K562 (cell line): Measurements from ENCODE around the gene KLK15. TPM values are rescaled to one million over a fixed set of nuclear protein-coding genes. Genes with fewer than 3 reads are reported as not detected.
A peak's percentile ranks its signal among the peaks of the same experiment; 100 is the strongest.

Source experiments
- ARHGAP35 ChIP-seq: fragments of 450-650 bp; IDR thresholded peaks from 2 replicates; pipeline ENCODE4 v1.6.1; 2018; ENCODE audit not compliant: partially characterized antibody
- ATF7 ChIP-seq: fragments of 450-650 bp; IDR thresholded peaks from 2 replicates; pipeline ENCODE4 v1.7.1; 2014; ENCODE audit warnings: mild to moderate bottlenecking, moderate library complexity
- CTBP1 ChIP-seq: fragments of 450-650 bp; IDR thresholded peaks from 2 replicates; pipeline ENCODE4 v1.6.1; 2016; ENCODE audit warnings: borderline replicate concordance
- CXXC5 ChIP-seq: fragments of 250-450 bp; sonication (Bioruptor Pico); IDR thresholded peaks from 2 replicates; pipeline ENCODE4 v1.8.0; 2022; ENCODE audit warnings: inconsistent platforms, mild to moderate bottlenecking, moderate library complexity
- HDAC2 ChIP-seq: fragments of 450-650 bp; IDR thresholded peaks from 2 replicates; pipeline ENCODE4 v1.6.1; 2016; ENCODE audit warnings: mild to moderate bottlenecking
- HNRNPH1 ChIP-seq: fragments of 200-400 bp; formaldehyde crosslinking; optimal IDR thresholded peaks from 2 replicates; pipeline ENCODE3; 2017; ENCODE audit warnings: low read depth, mild to moderate bottlenecking, low read length, moderate library complexity
- HOXB6 ChIP-seq: fragments of 250-450 bp; sonication (Bioruptor Pico); IDR thresholded peaks from 2 replicates; pipeline ENCODE4 v1.5.1; 2022; ENCODE audit warnings: mild to moderate bottlenecking, borderline replicate concordance
- JUND ChIP-seq, 2 experiments: IDR thresholded peaks; 2 replicates in 1 of 2; 3 replicates in 1 of 2; pipeline ENCODE4 v1.6.1; 2011; ENCODE audit warnings: borderline replicate concordance in 2 of 2, low read depth in 2 of 2, low read length in 2 of 2, improper control_type of control experiment in 1 of 2, missing biosample characterization in 1 of 2, missing genetic modification characterization in 1 of 2, missing genetic modification reagents in 1 of 2
- LCOR ChIP-seq: sonication (generic); formaldehyde crosslinking; IDR thresholded peaks from 2 replicates; pipeline ENCODE4 v1.8.0; 2022; ENCODE audit warnings: mild to moderate bottlenecking, missing genetic modification reagents
- MAX ChIP-seq: sonication (generic); formaldehyde crosslinking; IDR thresholded peaks from 2 replicates; pipeline ENCODE4 v1.9.0; 2022; ENCODE audit warnings: mild to moderate bottlenecking, missing genetic modification reagents
- MAZ ChIP-seq, 2 experiments: fragments of 450-650 bp in 1 of 2; sonication (generic) in 1 of 2; formaldehyde crosslinking; IDR thresholded peaks in 1 of 2; conservative IDR thresholded peaks in 1 of 2; 2 replicates each; pipeline versions ENCODE4 v1.4.0 to v1.5.0; 2020; ENCODE audit warnings: mild to moderate bottlenecking in 1 of 2, missing genetic modification reagents in 1 of 2
- MCM7 ChIP-seq, 2 experiments: fragments of 450-650 bp; IDR thresholded peaks; 2 replicates each; pipeline ENCODE4 v1.6.1; 2016 to 2018
- MNT ChIP-seq, 2 experiments: fragments of 450-650 bp; conservative IDR thresholded peaks; 2 replicates each; pipeline ENCODE4 v1.6.1; 2017; ENCODE audit warnings: mild to moderate bottlenecking in 2 of 2, moderate library complexity in 2 of 2
- MTA1 ChIP-seq: fragments of 450-650 bp; IDR thresholded peaks from 2 replicates; pipeline ENCODE4 v1.6.1; 2017; ENCODE audit warnings: borderline replicate concordance
- PHF21A ChIP-seq: fragments of 450-650 bp; IDR thresholded peaks from 2 replicates; pipeline ENCODE4 v1.6.1; 2017; ENCODE audit warnings: low read depth, borderline replicate concordance
- RB1 ChIP-seq: fragments of 450-650 bp; IDR thresholded peaks from 2 replicates; pipeline ENCODE4 v1.6.1; 2017; ENCODE audit warnings: low read depth, mild to moderate bottlenecking
- TCF3 ChIP-seq: sonication (generic); formaldehyde crosslinking; IDR thresholded peaks from 2 replicates; pipeline ENCODE4 v1.4.0; 2020; ENCODE audit warnings: mild to moderate bottlenecking, missing genetic modification reagents
- YBX1 ChIP-seq: fragments of 450-650 bp; IDR thresholded peaks from 2 replicates; pipeline ENCODE4 v1.7.1; 2016; ENCODE audit warnings: mild to moderate bottlenecking
- ZNF644 ChIP-seq: fragments of 200-800 bp; sonication (Bioruptor generic); IDR thresholded peaks from 2 replicates; pipeline ENCODE4 v1.6.1; 2016; ENCODE audit warnings: low read depth, missing genetic modification characterization, missing compliant biosample characterization
- polyA plus RNA-seq, 8 experiments: library from polyadenylated mRNA; depleted of rRNA in 4 of 8; stranded (reverse) in 5 of 8; unstranded in 3 of 8; fragments of >200 nt; fragmentation: Nextera tagmentation in 2 of 8; fragmentation: Illumina TruSeq in 1 of 8; extraction: Ambion mirVana in 2 of 8; extraction: Trizol in 1 of 8; gene quantifications; 2 replicates each; pipeline versions ENCODE4 v1.2.1 to v1.2.3, GENCODE V29; 2011 to 2014; ENCODE audit warnings: inconsistent platforms in 1 of 8, missing spikeins in 1 of 8
- total RNA-seq, 7 experiments: library from RNA; depleted of rRNA in 6 of 7; stranded (reverse); fragments of >200 nt in 6 of 7; fragmentation: Illumina TruSeq in 2 of 7; extraction: Trizol in 2 of 7; gene quantifications; 2 replicates each; pipeline versions ENCODE4 v1.2.1 to v1.2.3, GENCODE V29; 2011 to 2021; ENCODE audit warnings: low replicate concordance in 1 of 7

Gene KLK15
- total and polyA plus RNA-seq, 9 of the 15 experiments (the other 6 are each of a cell fraction or from before 2014, with no cell fraction given): not detected

GRCh38 chr19:50823389-50824042 lies 9.9 kb downstream of the KLK15 start, which contains the start of gene KLK1 (continued):
- TF ChIP-seq MTA1 (0 out of 2 replicates have a peak, but pooled peaks have one; percentile 26), RB1 (no peak), ARHGAP35 (no peak), HDAC2 (peak; percentile 71; the same call in 1 of the 2 replicates), TCF3 (no peak), HNRNPH1 (no peak), PHF21A (peak; percentile 40; the same call in 1 of the 2 replicates), LCOR (CRISPR knock-in tag) (0 out of 2 replicates have a peak, but pooled peaks have one; percentile 22), MAZ (CRISPR knock-in tag; conservative IDR thresholded peaks at IDR 0.05 in 1 of 2, IDR thresholded peaks at IDR 0.05 in 1 of 2) (peak; percentile 52 to 57; a peak in 3 of 4 replicates), MCM7 (IDR thresholded peaks at IDR 0.05) (peak in 1 of 2 experiments; percentile 77; a peak in 1 of 4 replicates), MNT (conservative IDR thresholded peaks at IDR 0.05) (peak in 1 of 2 experiments; percentile 61; a peak in 2 of 4 replicates), ZNF644 (0 out of 2 replicates have a peak, but pooled peaks have one; percentile 36), JUND (IDR thresholded peaks at IDR 0.05; ENCODE audit: borderline replicate concordance, low read depth, low read length) (peak; percentile 63), JUND (tag; IDR thresholded peaks at IDR 0.05; ENCODE audit: borderline replicate concordance, low read depth, low read length) (no peak), ATF7 (peak; percentile 60; the same call in 1 of the 2 replicates), HOXB6 (CRISPR knock-in tag) (no peak), CXXC5 (peak; percentile 36; the same call in 1 of the 2 replicates), MAX (CRISPR knock-in tag) (peak; percentile 63), YBX1 (no peak), CTBP1 (peak; percentile 66; the same call in 1 of the 2 replicates)
